ENCODE results near the gene CKS1B.

CKS1B gene

DNA sequence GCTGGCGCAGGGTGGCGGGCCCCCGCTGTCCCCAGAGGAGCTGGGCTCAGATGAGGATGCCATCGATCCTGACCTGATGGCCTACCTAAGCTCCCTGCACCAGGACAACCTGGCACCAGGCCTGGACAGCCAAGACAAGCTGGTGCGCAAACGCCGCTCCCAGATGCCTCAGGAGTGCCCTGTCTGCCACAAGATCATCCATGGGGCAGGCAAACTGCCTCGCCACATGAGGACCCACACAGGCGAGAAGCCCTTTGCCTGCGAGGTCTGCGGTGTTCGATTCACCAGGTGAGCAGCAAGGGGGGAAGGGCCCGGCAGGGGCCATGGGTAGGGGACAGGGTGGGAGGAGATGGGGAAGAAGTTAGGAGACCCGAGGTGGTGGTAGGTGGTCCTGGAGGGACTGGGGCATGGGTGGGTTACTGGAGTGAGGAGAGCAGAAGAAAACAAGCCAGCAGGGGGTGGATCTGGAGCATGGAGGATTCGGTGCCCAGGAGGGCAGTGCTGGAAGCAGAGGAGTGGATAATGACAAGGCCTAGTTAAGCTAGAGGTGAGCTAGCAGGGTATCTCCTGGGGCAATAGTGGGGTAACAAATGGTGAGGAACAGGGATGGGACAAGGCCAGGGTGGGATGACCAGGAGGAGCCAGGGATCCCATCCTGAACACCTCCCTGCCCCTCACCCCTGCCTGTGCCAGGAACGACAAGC lies 41.2 kb downstream of the CKS1B start:
- DNase-seq (ENCODE audit: low read depth) = no peak

DNA sequence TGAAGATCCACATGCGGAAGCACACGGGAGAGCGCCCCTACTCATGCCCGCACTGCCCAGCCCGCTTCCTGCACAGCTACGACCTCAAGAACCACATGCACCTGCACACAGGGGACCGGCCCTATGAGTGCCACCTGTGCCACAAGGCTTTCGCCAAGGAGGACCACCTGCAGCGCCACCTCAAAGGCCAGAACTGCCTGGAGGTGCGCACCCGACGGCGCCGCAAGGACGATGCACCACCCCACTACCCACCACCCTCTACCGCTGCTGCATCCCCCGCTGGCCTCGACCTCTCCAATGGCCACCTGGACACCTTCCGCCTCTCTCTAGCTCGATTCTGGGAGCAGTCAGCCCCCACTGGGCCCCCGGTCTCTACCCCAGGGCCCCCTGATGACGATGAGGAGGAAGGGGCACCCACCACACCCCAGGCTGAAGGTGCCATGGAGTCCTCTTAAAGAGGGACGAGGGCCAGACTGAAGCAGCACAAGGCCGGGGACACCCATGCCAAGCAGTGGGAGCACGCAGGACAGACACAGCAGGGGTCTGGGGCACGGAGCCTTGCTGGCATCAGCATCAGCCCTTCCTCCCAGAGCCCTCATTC lies 41.9 kb downstream of the CKS1B start:
- no peak for DNase-seq (ENCODE audit: low read depth)

DNA sequence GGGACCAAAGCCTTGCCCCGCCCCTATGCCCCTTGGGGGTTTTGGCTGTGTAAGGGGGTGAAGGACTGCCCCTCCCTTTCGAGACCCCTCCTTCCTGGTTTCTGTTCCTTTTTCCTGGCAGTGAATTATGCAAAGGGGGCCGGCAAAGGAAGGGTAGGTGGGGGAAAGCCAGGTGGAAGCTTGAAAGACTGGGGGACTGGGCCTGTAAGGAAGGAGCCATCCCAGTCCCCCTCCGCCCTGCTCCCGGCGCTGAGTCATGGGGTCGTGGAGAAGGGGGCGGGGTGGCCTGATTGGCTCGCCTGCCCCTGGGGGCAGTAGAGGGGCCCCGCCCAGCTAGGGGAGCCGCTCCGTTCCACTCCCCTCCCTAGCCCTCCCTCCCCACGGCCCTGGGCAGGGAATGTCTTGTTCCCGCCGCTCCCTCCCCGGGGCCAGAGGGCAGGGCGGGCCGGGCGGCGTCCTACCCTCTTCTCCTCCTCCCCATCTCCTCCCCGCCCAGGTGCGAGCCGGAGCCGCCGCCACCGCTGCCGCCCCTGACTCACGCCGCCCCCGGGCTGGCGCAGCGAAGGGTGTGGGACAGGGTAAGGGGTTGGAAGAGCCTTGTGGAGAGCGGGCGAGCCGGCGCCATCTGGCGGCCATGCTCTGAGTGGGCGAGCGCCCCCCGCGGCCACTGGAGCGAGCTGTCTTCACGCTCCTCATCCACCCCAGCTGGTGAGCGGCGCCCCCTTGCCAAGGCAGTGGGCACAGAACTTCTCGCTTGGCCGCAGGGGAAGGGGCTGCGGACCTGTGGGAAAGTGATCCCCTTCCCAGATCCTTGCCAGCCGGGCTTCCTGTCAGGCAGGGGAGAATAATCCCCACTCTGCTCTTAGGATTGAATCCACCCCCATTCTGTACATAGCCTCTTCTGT lies 42.8 kb downstream of the CKS1B start:
- no peak for DNase-seq (ENCODE audit: low read depth)

DNA sequence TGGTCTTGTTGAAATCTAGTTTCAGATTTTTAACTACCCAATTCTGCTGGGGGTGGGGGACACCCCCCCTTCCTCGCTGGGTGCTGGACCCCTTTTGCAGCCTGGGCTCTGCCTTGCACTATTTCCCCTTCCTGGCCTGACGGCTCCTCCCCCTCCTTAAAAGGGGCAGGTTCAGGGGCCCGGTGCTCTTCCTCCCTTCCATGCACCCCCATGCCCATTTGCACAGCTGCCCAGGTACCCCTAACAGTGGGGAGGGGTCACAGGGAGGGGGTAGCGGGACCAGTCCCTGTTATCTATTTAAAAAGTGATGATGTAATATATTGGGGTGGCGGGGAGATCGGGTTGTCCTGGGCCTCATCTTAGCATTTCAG lies 43.5 kb downstream of the CKS1B start:
- DNase-seq (ENCODE audit: low read depth) = no peak

DNA sequence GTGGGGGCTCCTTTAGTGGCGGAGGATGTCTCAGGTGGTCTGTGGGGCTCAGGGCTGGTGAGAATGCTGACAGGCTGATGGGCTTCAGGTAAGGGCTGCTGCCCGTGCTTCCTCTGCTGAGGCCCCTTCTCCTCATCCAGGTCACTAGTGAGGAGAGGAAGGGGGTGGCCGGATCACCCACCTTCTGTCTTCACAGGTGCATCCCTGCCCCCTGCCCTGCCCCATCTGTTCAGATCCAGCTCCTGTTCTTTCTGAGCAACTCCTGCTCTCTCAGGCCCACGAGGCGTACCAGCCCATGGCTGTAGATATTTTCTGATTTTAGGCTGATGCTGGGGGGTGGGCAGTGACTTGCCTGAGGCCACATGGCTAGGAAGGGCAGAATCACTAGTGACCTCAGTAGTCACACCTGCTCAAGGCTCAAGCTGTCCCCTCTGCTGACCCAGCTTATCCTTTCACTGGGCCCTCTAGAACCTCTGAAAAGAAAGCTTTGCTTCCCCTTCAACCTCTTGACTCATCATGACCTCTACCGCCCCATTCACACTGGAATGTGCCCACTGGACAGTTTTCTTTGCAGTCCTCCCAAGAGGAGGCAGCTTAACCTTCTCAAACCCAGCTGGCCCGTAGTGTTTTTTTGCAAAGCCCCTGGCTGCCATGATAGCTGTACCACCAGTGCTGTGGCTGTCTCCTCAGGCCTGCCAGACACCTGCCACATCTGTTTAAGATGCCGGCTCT lies 44.3 kb downstream of the CKS1B start:
- no peak for DNase-seq (ENCODE audit: low read depth)

DNA sequence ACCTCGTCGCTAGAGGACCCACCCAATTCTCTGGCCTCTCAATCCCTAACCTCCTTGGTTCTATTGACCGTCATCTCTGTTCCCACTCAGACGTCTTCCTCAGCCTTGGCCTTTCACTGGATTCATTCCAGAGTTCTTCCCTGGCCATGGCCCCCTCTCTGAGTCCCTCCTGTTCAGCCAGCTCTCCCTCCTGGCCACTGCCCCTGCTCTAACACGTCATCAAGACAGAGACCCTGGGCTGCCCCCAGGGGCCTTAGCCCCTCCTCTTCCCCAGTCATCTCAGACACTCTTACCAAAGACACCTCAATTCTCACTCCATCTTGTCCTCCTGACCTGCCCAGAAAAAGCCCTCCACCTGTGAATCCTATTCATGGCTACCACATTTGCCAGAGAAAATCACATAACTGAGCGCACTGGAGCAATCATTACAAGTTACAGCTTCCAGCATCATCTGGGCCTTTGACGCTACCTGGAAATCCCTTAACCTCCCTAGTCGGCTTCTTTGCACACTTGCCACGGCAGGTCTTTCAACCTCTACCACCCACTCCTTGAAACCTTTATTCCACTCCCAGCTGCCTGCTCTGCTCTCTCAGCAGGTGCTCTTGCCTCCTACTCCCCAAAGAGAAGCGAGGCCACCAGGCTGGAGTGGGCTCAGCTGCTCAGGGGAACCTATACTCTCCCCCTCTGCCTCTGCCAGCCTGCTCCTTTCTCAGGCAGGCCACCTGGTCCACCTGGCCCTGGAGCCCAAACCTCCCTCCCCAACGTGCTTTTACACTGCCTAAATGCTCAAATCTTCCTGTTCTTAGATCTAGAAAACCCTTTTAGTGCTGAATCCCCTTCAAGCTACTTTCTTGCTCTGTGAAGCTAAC lies 45.1 kb downstream of the CKS1B start:
- DNase-seq (ENCODE audit: low read depth) = no peak

DNA sequence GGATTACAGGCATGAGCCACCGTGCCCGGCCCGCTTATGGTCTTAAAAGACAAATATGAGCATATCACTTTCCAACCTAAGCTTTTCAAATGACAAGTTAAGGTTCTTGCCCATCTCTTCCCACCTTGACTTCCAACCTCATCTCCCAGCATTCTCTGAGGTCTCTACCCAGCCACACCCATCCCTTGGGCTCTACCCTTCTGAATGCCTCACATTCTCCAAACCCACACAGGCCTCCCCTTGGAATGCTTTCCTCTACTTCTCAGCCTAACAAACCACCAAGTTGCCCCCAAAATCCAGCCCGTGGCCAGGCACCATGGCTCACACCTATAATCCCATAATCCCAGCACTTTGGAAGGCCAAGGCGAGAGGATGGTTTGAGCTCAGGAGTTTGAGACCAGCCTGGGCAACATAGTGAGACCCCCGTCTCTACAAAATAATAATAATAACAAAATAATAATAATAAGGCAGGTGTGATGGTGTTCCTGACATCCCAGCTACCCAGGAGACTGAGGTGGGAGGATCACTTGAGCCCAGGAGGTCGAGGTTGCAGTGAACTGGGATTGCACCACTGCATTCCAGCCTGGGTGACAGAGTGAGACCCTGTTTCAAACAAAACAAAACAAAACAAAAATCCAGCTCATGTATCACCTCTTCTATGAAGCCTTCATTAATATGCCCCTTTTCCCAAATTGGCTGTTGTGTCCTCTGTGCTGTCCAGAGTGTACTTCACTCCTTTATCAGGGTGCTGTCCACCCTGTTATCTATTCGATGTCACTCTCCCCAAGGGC lies 47.9 kb downstream of the CKS1B start:
- no peak for DNase-seq (ENCODE audit: low read depth)

DNA sequence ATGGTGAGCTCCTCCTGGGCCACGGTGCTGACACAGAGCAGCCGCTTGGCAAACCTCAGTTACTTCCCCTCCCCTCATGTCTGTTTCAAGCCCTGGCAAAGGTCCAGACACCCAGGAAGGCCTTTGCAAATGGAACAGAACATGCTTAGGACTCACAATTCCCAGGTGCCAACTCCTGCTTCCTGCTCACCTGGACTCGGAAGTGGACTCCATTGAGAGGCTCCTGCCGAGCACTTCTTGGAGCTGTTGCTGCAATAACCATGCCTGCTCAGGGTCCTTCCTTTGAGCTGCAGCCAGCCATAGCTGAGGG lies 48.4 kb downstream of the CKS1B start:
- no peak for DNase-seq (ENCODE audit: low read depth)

DNA sequence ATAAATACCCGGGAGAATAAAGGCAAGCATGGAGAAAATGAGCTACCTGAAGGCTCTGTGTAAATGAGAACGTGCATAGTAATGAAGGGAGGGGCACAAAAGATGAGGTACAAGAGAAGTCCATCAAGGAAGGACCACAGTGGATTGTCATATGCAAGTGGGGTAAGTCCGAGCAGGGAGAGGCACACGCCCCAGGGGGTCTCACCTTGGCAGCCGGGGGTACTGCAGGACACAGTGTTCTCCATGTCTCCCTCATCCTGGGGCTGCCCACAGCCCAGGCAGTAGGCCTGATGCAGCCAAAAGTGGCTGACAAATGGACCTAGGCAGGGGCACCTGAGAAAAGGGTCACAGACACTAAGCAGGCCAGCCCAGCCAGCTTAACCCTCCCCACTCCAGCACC lies 49.1 kb downstream of the CKS1B start:
- DNase-seq (ENCODE audit: low read depth) = no peak

DNA sequence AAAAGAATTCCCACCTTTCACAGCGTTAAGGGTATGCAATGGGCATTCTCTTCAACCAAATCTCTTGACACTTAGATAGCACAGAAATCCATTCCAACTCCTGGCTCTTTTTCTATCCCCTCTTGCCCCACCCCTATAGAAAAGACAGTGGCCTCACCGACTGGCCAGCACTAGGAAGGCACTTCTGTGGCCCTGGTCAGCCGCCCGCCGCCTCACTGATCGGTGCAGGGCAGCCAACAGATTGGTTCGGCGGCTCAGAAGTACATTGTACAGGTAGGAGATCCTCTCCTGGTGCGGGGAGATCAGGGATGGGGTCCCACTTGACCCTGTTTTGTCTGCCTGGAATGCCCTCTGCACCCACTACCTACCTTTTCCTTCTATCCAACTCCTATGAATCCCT lies 49.8 kb downstream of the CKS1B start:
- DNase-seq (ENCODE audit: low read depth) = no peak

DNA sequence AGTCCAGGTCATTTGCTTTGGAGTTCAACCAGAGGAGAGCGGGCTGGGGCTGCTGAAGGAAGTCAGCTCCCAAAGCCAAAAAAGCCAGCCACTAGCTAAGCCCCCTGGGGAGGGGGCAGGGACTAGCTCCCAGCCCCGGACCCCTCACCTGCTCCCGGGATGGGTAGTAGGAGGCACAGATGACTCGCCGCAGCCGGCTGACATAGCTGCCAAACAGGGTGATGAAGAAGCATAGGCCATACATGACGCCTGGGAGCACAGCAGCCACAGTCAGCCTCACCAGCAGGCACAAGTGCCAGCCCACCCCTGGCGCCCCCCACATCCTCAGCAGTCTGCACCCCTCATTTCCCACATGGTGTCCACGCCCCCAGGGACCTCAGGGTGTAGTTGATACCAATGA lies 51.7 kb downstream of the CKS1B start:
- no peak for DNase-seq (ENCODE audit: low read depth)

DNA sequence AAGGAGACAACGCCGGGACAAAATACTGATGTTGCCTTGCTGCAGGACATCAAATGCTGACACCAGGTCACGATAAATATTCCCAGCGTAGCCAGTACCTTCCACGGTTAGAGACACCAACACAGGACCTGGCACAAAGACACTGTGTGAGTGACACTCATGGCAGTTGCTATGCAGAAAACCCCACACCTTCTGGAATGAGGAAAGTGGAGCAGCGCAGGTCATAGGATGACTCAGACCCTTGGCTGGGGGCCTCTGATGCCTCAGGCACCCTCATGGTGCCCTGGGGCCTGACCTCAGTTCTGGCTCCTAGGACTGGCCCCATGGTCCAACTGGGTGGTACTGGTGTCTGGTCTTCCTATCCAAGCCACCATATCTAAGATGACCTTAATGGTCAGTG lies 52.1 kb downstream of the CKS1B start:
- no peak for DNase-seq (ENCODE audit: low read depth)
